Caco-2 (cell line): ENCODE data around the gene TEN1. TPM values are rescaled to one million over a fixed set of nuclear protein-coding genes. Genes with fewer than 3 reads are reported as not detected.

Experiments used
- BruUV-seq: library from RNA; stranded (reverse); fragments of 400-500 nt; replicated peaks from 2 replicates; lab custom pipeline; 2021; lab: Mats Ljungman, UMichigan
- CTCF ChIA-PET: fragments of 300-600 bp; sonication (Branson Sonifier 250); formaldehyde crosslinking; loops from one replicate; lab custom pipeline; 2022; ENCODE audit warnings: antibody characterized with exemption; lab: Charles Lee
- POLR2A ChIA-PET: fragments of 300-600 bp; sonication (Branson Sonifier 250); formaldehyde crosslinking; loops from one replicate; lab custom pipeline; 2022; ENCODE audit warnings: antibody characterized with exemption; lab: Charles Lee
- DNase-seq, 2 experiments: peaks; one replicate each; pipeline versions ENCODE4 v3.0.0 to v3.0.0-alpha.2; 2020 to 2022
- H3K27me3 ChIP-seq: replicated peaks from 2 replicates; pipeline ENCODE4 v1.6.0; 2011; ENCODE audit warnings: low read length; ENCODE audit not compliant: control insufficient read depth, insufficient read depth
- H3K36me3 ChIP-seq: 2 replicates; pipeline ENCODE4 v1.5.1; 2011; ENCODE audit warnings: low read length; ENCODE audit not compliant: control insufficient read depth, insufficient read depth
- H3K4me1 ChIP-seq: fragments of 250-450 bp; sonication (Bioruptor Pico); 2 replicates; pipeline ENCODE4 v1.5.1; 2020; ENCODE audit warnings: mild to moderate bottlenecking
- H3K4me3 ChIP-seq: 2 replicates; pipeline ENCODE4 v1.5.1; 2011; ENCODE audit warnings: low read depth, mild to moderate bottlenecking, control low read depth, low read length
- H3K9me3 ChIP-seq: fragments of 250-450 bp; sonication (Bioruptor Pico); 2 replicates; pipeline ENCODE4 v1.5.1; 2020; ENCODE audit warnings: mild to moderate bottlenecking, moderate library complexity
- H3K27ac Mint-ChIP-seq: one replicate; pipeline ENCODE4 v1.8.0; 2022; ENCODE audit warnings: mixed read lengths; ENCODE audit not compliant: unreplicated experiment
- H3K27me3 Mint-ChIP-seq: one replicate; pipeline ENCODE4 v1.8.0; 2022; ENCODE audit warnings: mixed read lengths; ENCODE audit not compliant: insufficient read depth, unreplicated experiment
- H3K36me3 Mint-ChIP-seq: one replicate; pipeline ENCODE4 v1.8.0; 2022; ENCODE audit warnings: mild to moderate bottlenecking, mixed read lengths; ENCODE audit not compliant: insufficient read depth, unreplicated experiment
- H3K4me1 Mint-ChIP-seq: one replicate; pipeline ENCODE4 v1.8.0; 2022; ENCODE audit warnings: low read depth, mixed read lengths; ENCODE audit not compliant: unreplicated experiment
- H3K4me3 Mint-ChIP-seq: one replicate; pipeline ENCODE4 v1.8.0; 2022; ENCODE audit warnings: mild to moderate bottlenecking, moderate library complexity, mixed read lengths; ENCODE audit not compliant: unreplicated experiment
- H3K9me3 Mint-ChIP-seq: one replicate; pipeline ENCODE4 v1.8.0; 2022; ENCODE audit warnings: mixed read lengths; ENCODE audit not compliant: unreplicated experiment
- CTCF ChIP-seq, 2 experiments: fragments of 200-600 bp in 1 of 2; IDR thresholded peaks; 1 replicate in 1 of 2; 2 replicates in 1 of 2; pipeline versions ENCODE4 v1.5.1 to v1.8.0; 2011 to 2022; ENCODE audit warnings: antibody characterized with exemption in 1 of 2, control low read depth in 1 of 2, inconsistent platforms in 1 of 2, low read depth in 1 of 2, low read length in 1 of 2, mild to moderate bottlenecking in 1 of 2, moderate library complexity in 1 of 2; ENCODE audit not compliant: insufficient read depth in 1 of 2, severe bottlenecking in 1 of 2, unreplicated experiment in 1 of 2
- intact Hi-C: fragments of 100-400 bp; cut with micrococcal nuclease; formaldehyde crosslinking; loops from one replicate; pipeline ENCODE4 v1.10.0; 2022; ENCODE audit not compliant: unreplicated experiment
- total RNA-seq: library from RNA; stranded (reverse); gene quantifications from 2 replicates; pipeline ENCODE4 v1.2.3, GENCODE V29; 2022

Gene TEN1
- total RNA-seq, 1 experiment from 2014 or later = 20.3 TPM

- Histone ChIP-seq H3K36me3 (no peaks in the 10 kb centered on the region; the same call in none of the 2 replicates), H3K27me3 (no peaks in the 10 kb centered on the region), H3K4me1 (no peaks in the 10 kb centered on the region), H3K9me3 (no peaks in the 10 kb centered on the region), H3K4me3 (no peak overlapping the region)
- Mint-ChIP-seq H3K9me3 (no peaks in the 10 kb centered on the region), H3K36me3 (peaks cover 51% of the 10 kb centered on the region), H3K27ac (no peak overlapping the region), H3K4me1 (no peaks in the 10 kb centered on the region), H3K4me3 (no peak overlapping the region), H3K27me3 (no peaks in the 10 kb centered on the region)
- ChIA-PET POLR2A (interaction anchor here (0.7 kb wide), 1 partner anchor 127 kb away, joined by 3 read pairs; the partner anchor contains the start of gene SRP68), CTCF (no interaction called here)
- no peak for DNase-seq
- no TSS peak for BruUV-seq
- intact Hi-C loops = no loop called here
- TF ChIP-seq CTCF (IDR thresholded peaks at IDR 0.05; ENCODE audit: insufficient read depth in 1 of 2, low read depth in 1 of 2, low read length in 1 of 2, severe bottlenecking in 1 of 2, unreplicated experiment in 1 of 2) = no peak
These were observed 33.8 kb upstream of the TEN1 start for GRCh38 chr17:75945211-75945610.

GRCh38 chr17:75950421-75950820 lies 28.6 kb upstream of the TEN1 start:
- intact Hi-C loops = no loop called here
- Histone ChIP-seq H3K9me3 (no peaks in the 10 kb centered on the region), H3K4me3 (no peak overlapping the region), H3K27me3 (no peaks in the 10 kb centered on the region), H3K4me1 (no peaks in the 10 kb centered on the region), H3K36me3 (0 out of 2 replicates have a peak, but pooled peaks cover 1% of the 10 kb centered on the region)
- H3K36me3 Mint-ChIP-seq = peaks cover 83% of the 10 kb centered on the region
- no peak for DNase-seq
- H3K27ac Mint-ChIP-seq = no peak overlapping the region
- TF ChIP-seq CTCF (IDR thresholded peaks at IDR 0.05; ENCODE audit: insufficient read depth in 1 of 2, low read depth in 1 of 2, low read length in 1 of 2, severe bottlenecking in 1 of 2, unreplicated experiment in 1 of 2) = no peak
- no peak overlapping the region for H3K4me3 Mint-ChIP-seq
- no peaks in the 10 kb centered on the region for H3K27me3 Mint-ChIP-seq
- ChIA-PET POLR2A (no interaction called here), CTCF (no interaction called here)
- H3K4me1 Mint-ChIP-seq = no peaks in the 10 kb centered on the region
- BruUV-seq = no TSS peak
- no peaks in the 10 kb centered on the region for H3K9me3 Mint-ChIP-seq

GRCh38 chr17:75950855-75951554 lies 28.0 kb upstream of the TEN1 start:
- ChIA-PET POLR2A (no interaction called here), CTCF (no interaction called here)
- Histone ChIP-seq H3K4me3 (no peak overlapping the region), H3K9me3 (no peaks in the 10 kb centered on the region), H3K4me1 (no peaks in the 10 kb centered on the region), H3K36me3 (0 out of 2 replicates have a peak, but pooled peaks cover 1% of the 10 kb centered on the region), H3K27me3 (no peaks in the 10 kb centered on the region)
- H3K4me3 Mint-ChIP-seq = no peak overlapping the region
- H3K4me1 Mint-ChIP-seq = no peaks in the 10 kb centered on the region
- H3K27ac Mint-ChIP-seq = no peak overlapping the region
- intact Hi-C loops = no loop called here
- H3K9me3 Mint-ChIP-seq = no peaks in the 10 kb centered on the region
- H3K36me3 Mint-ChIP-seq = peaks cover 86% of the 10 kb centered on the region
- no peaks in the 10 kb centered on the region for H3K27me3 Mint-ChIP-seq
- no peak for TF ChIP-seq CTCF (IDR thresholded peaks at IDR 0.05; ENCODE audit: insufficient read depth in 1 of 2, low read depth in 1 of 2, low read length in 1 of 2, severe bottlenecking in 1 of 2, unreplicated experiment in 1 of 2)
- DNase-seq = no peak
- no TSS peak for BruUV-seq
